ENCODE results near the gene TENT4A.

The TENT4A gene

DNA sequence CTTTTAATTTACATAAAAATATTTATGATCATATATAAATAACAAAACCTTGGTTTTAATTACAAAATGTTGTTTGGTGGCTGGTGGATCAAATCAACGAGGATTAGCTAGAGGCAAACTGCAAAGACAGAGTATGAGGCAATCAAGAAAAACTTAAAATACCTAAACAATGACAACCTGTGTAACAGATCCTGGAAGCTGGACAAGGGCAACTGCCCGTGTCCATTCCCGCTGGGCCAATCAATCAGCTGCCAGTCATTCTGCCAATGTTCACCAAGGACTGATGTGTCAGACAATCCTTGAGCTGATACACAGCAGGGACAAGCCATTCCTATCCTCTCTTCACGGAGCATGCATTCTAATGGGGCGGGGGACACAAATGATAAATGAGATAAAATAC lies 3.2 kb upstream of the TENT4A start:
- Histone ChIP-seq H2AFZ (ENCODE audit: low read depth, low read length) (no peak overlapping the region), H4K91ac (ENCODE audit: low read length) (no peak overlapping the region), H3K79me1 (replicated peaks; ENCODE audit: low read length, poor library complexity, severe bottlenecking) (no peaks in the 10 kb centered on the region), H2BK120ac (ENCODE audit: low read depth, low read length) (no peak overlapping the region), H3K27ac (ENCODE audit: low read length, poor library complexity, severe bottlenecking) (no peak overlapping the region), H2BK5ac (ENCODE audit: low read depth, low read length, poor library complexity, severe bottlenecking) (no peak overlapping the region), H4K8ac (ENCODE audit: low read length) (no peak overlapping the region), H3K18ac (ENCODE audit: low read depth in 1 of 2, low read length in 2 of 2) (no peak overlapping the region), H3K9ac (ENCODE audit: low read length) (no peak overlapping the region), H3K9me3 (ENCODE audit: control insufficient read depth, low read length) (no peaks in the 10 kb centered on the region), H3K4me2 (ENCODE audit: low read length, poor library complexity, severe bottlenecking) (no peak overlapping the region), H3K23ac (ENCODE audit: low read length in 2 of 2) (no peak overlapping the region), H3K27me3 (ENCODE audit: control insufficient read depth in 1 of 2, insufficient read depth in 1 of 2, low read length in 2 of 2) (no peaks in the 10 kb centered on the region), H2BK15ac (ENCODE audit: low read depth, poor library complexity, severe bottlenecking) (no peak overlapping the region), H3K36me3 (ENCODE audit: control insufficient read depth in 1 of 2, insufficient read depth in 2 of 2, low read depth in 1 of 2, low read length in 2 of 2) (no peaks in the 10 kb centered on the region), H3K4me3 (ENCODE audit: insufficient read depth in 1 of 2, low read depth in 1 of 2, low read length in 2 of 2) (no peak overlapping the region), H3K4ac (ENCODE audit: low read depth in 1 of 2, low read length in 2 of 2) (no peak overlapping the region), H2AK5ac (ENCODE audit: low read length, severe bottlenecking) (no peak overlapping the region), H2BK12ac (ENCODE audit: low read length in 2 of 2) (no peak overlapping the region), H3K4me1 (ENCODE audit: control insufficient read depth, insufficient read depth, low read depth, low read length) (peaks cover 20% of the 10 kb centered on the region), H3K14ac (ENCODE audit: low read length in 2 of 2) (no peak overlapping the region)
- no peak for DNase-seq
- WGBS, result 87% methylated on average over 5 of the region's 5 CpGs

DNA sequence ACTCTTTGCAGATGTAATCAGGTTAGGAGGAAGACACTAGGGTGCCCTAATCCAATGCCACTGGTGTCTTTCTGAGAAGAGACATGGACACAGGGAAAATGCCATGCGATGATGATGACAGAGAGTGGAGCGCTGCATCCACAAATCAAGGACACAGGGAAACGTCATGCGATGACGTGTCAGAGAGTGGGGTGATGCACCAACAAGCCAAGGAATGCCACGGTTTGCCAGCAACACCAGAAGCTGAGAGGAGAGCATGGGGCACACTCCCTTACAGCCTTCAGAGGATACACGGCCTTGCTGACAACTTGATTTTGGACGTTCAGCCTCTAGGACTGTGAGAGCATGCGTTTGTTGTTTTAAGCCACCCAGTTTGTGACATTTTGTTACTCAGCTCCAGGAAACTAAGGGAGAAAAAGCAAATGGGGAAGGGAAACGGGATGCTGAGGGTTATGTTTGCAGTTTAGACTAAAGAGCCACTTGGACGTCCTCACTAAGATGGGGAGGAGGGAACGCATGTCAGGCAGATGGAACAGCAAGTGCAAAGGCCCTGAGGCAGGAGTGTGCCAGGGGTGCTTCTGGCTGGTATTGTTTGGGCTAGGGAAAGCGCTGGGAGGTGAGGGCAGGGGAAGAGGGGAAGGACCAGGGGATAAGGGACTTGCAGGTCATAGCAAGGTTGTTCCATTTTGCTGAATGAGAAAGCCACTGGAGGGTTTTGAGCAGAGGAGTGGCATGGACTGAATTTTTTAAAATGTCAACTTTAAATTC lies 2.5 kb upstream of the TENT4A start:
- no peak overlapping the region for H2BK5ac ChIP-seq (ENCODE audit: low read depth, low read length, poor library complexity, severe bottlenecking)
- no peak overlapping the region for H4K91ac ChIP-seq (ENCODE audit: low read length)
- no peak overlapping the region for H4K8ac ChIP-seq (ENCODE audit: low read length)
- no peak overlapping the region for H2BK120ac ChIP-seq (ENCODE audit: low read depth, low read length)
- H3K27ac ChIP-seq (ENCODE audit: low read length, poor library complexity, severe bottlenecking), result no peak overlapping the region
- H2AFZ ChIP-seq (ENCODE audit: low read depth, low read length), result no peak overlapping the region
- no peaks in the 10 kb centered on the region for H3K9me3 ChIP-seq (ENCODE audit: control insufficient read depth, low read length)
- DNase-seq, result no peak
- H3K27me3 ChIP-seq (ENCODE audit: control insufficient read depth in 1 of 2, insufficient read depth in 1 of 2, low read length in 2 of 2), result no peaks in the 10 kb centered on the region
- no peak overlapping the region for H3K4me2 ChIP-seq (ENCODE audit: low read length, poor library complexity, severe bottlenecking)
- H3K79me1 ChIP-seq (replicated peaks; ENCODE audit: low read length, poor library complexity, severe bottlenecking), result no peaks in the 10 kb centered on the region
- H2BK15ac ChIP-seq (ENCODE audit: low read depth, poor library complexity, severe bottlenecking), result no peak overlapping the region
- no peak overlapping the region for H3K14ac ChIP-seq (ENCODE audit: low read length in 2 of 2)
- WGBS, result 90% methylated on average over 13 of the region's 13 CpGs
- no peak overlapping the region for H3K4ac ChIP-seq (ENCODE audit: low read depth in 1 of 2, low read length in 2 of 2)
- H3K18ac ChIP-seq (ENCODE audit: low read depth in 1 of 2, low read length in 2 of 2), result no peak overlapping the region
- no peak overlapping the region for H2BK12ac ChIP-seq (ENCODE audit: low read length in 2 of 2)
- no peaks in the 10 kb centered on the region for H3K36me3 ChIP-seq (ENCODE audit: control insufficient read depth in 1 of 2, insufficient read depth in 2 of 2, low read depth in 1 of 2, low read length in 2 of 2)
- no peak overlapping the region for H3K4me3 ChIP-seq (ENCODE audit: insufficient read depth in 1 of 2, low read depth in 1 of 2, low read length in 2 of 2)
- H2AK5ac ChIP-seq (ENCODE audit: low read length, severe bottlenecking), result no peak overlapping the region
- H3K4me1 ChIP-seq (ENCODE audit: control insufficient read depth, insufficient read depth, low read depth, low read length), result peaks cover 19% of the 10 kb centered on the region
- H3K9ac ChIP-seq (ENCODE audit: low read length), result no peak overlapping the region
- no peak overlapping the region for H3K23ac ChIP-seq (ENCODE audit: low read length in 2 of 2)

DNA sequence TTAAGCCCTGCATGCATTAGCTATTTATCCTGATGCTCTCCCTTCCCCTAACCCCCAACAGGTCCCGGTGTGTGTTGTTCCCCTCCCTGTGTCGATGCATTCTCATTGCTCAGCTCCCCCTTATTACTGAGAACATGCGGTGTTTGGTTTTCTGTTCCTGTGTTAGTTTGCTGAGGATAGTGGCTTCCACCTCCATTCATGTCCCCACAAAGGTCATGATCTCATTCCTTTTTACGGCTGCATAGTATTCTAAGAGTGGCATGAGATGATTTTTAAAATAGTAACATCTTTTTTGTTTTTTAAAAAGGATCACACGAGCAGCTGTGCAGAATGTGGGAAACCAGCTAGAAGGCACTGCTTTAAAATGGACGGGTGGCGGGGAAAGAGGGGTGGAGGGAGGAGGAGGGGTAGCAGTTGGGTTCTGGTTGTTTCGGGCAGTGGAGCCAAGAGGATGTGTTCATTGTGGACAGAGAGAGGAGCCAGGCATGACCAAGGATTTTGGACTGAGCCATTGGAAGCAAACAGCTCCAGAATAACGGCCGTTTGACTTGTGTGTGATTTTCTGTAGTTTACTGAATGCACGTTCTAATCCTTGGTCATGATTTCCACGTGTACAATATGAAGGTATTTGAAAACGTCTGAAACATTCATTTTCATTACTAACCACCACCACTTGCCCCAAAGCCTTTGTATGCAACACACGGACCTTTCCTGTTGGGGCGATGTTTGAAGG lies 1.7 kb upstream of the TENT4A start:
- Histone ChIP-seq H3K4me1 (ENCODE audit: control insufficient read depth, insufficient read depth, low read depth, low read length) (peaks cover 25% of the 10 kb centered on the region), H3K14ac (ENCODE audit: low read length in 2 of 2) (no peak overlapping the region)

DNA sequence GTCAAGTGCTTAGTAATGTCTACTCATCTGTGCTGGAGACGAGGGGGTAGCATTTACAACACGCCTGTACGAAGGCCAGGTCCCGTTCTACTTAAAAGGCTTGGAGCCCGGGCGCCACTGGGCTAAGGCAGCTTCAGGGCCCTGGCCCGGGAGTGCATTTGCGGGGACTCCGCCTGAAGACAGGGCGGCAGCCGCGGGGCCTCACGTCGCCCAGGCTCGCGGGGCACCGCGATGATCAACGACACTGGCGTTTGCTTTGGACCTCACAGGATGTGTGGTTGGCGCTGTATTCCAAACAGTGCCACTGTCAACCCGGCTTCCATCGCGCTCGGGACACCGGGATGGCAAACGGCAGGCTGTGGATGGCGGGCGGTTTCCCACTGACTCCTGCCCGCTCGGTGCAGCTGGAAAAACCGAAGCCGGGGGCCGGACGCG lies 1.1 kb upstream of the TENT4A start:
- peak overlapping the region in 1 of 2 experiments; percentile 71 for H3K4ac ChIP-seq (ENCODE audit: low read depth in 1 of 2, low read length in 2 of 2)
- peak overlapping the region; percentile 66 for H2BK120ac ChIP-seq (ENCODE audit: low read depth, low read length)
- H3K4me3 ChIP-seq (ENCODE audit: insufficient read depth in 1 of 2, low read depth in 1 of 2, low read length in 2 of 2), result peak overlapping the region; percentile 89 to 92
- peak overlapping the region in 1 of 2 experiments; percentile 29 for H2BK12ac ChIP-seq (ENCODE audit: low read length in 2 of 2)
- H3K79me1 ChIP-seq (replicated peaks; ENCODE audit: low read length, poor library complexity, severe bottlenecking), result no peaks in the 10 kb centered on the region
- peak overlapping the region in 1 of 2 experiments; percentile 96 for H3K14ac ChIP-seq (ENCODE audit: low read length in 2 of 2)
- H4K91ac ChIP-seq (ENCODE audit: low read length), result peak overlapping the region; percentile 29
- no peak overlapping the region for H2AK5ac ChIP-seq (ENCODE audit: low read length, severe bottlenecking)
- under 1% methylated on average over 36 of the region's 36 CpGs for WGBS
- no peak overlapping the region for H2BK15ac ChIP-seq (ENCODE audit: low read depth, poor library complexity, severe bottlenecking)
- peak overlapping the region in 1 of 2 experiments; percentile 94 for H3K23ac ChIP-seq (ENCODE audit: low read length in 2 of 2)
- DNase-seq, result peak; percentile 84
- no peaks in the 10 kb centered on the region for H3K27me3 ChIP-seq (ENCODE audit: control insufficient read depth in 1 of 2, insufficient read depth in 1 of 2, low read length in 2 of 2)
- peak overlapping the region; percentile 60 for H2AFZ ChIP-seq (ENCODE audit: low read depth, low read length)
- H3K4me1 ChIP-seq (ENCODE audit: control insufficient read depth, insufficient read depth, low read depth, low read length), result peaks cover 29% of the 10 kb centered on the region
- H3K36me3 ChIP-seq (ENCODE audit: control insufficient read depth in 1 of 2, insufficient read depth in 2 of 2, low read depth in 1 of 2, low read length in 2 of 2), result peaks cover 0 to 9% of the 10 kb centered on the region in 2 experiments
- peak overlapping the region; percentile 85 for H3K27ac ChIP-seq (ENCODE audit: low read length, poor library complexity, severe bottlenecking)
- H4K8ac ChIP-seq (ENCODE audit: low read length), result peak overlapping the region; percentile 1
- peak overlapping the region; percentile 9 to 92 for H3K18ac ChIP-seq (ENCODE audit: low read depth in 1 of 2, low read length in 2 of 2)
- no peaks in the 10 kb centered on the region for H3K9me3 ChIP-seq (ENCODE audit: control insufficient read depth, low read length)
- peak overlapping the region; percentile 93 for H3K9ac ChIP-seq (ENCODE audit: low read length)
- H3K4me2 ChIP-seq (ENCODE audit: low read length, poor library complexity, severe bottlenecking), result peak overlapping the region; percentile 98
- H2BK5ac ChIP-seq (ENCODE audit: low read depth, low read length, poor library complexity, severe bottlenecking), result peak overlapping the region; percentile 66

More for the DNA sequence above, 1.7 kb upstream of the TENT4A start:
- Histone ChIP-seq H2AK5ac (ENCODE audit: low read length, severe bottlenecking) (no peak overlapping the region), H2BK120ac (ENCODE audit: low read depth, low read length) (no peak overlapping the region), H2BK15ac (ENCODE audit: low read depth, poor library complexity, severe bottlenecking) (no peak overlapping the region), H3K18ac (ENCODE audit: low read depth in 1 of 2, low read length in 2 of 2) (peak overlapping the region; percentile 9 to 92), H3K23ac (ENCODE audit: low read length in 2 of 2) (peak overlapping the region in 1 of 2 experiments; percentile 11), H3K79me1 (replicated peaks; ENCODE audit: low read length, poor library complexity, severe bottlenecking) (no peaks in the 10 kb centered on the region), H3K9ac (ENCODE audit: low read length) (peak overlapping the region; percentile 93), H3K9me3 (ENCODE audit: control insufficient read depth, low read length) (no peaks in the 10 kb centered on the region), H3K4me3 (ENCODE audit: insufficient read depth in 1 of 2, low read depth in 1 of 2, low read length in 2 of 2) (peak overlapping the region; percentile 89 to 92), H4K8ac (ENCODE audit: low read length) (no peak overlapping the region), H3K27ac (ENCODE audit: low read length, poor library complexity, severe bottlenecking) (peak overlapping the region; percentile 85), H3K27me3 (ENCODE audit: control insufficient read depth in 1 of 2, insufficient read depth in 1 of 2, low read length in 2 of 2) (no peaks in the 10 kb centered on the region), H2AFZ (ENCODE audit: low read depth, low read length) (peak overlapping the region; percentile 60), H3K4ac (ENCODE audit: low read depth in 1 of 2, low read length in 2 of 2) (no peak overlapping the region), H2BK12ac (ENCODE audit: low read length in 2 of 2) (no peak overlapping the region), H2BK5ac (ENCODE audit: low read depth, low read length, poor library complexity, severe bottlenecking) (no peak overlapping the region), H3K4me2 (ENCODE audit: low read length, poor library complexity, severe bottlenecking) (peak overlapping the region; percentile 98), H4K91ac (ENCODE audit: low read length) (no peak overlapping the region), H3K36me3 (ENCODE audit: control insufficient read depth in 1 of 2, insufficient read depth in 2 of 2, low read depth in 1 of 2, low read length in 2 of 2) (peaks cover 0 to 5% of the 10 kb centered on the region in 2 experiments)
- DNase-seq, result no peak
- WGBS, result 62% methylated on average over 11 of the region's 15 CpGs
